Panc1 (cell line): Measurements from ENCODE around the gene LVRN. TPM values are rescaled to one million over a fixed set of nuclear protein-coding genes. Genes with fewer than 3 reads are reported as not detected.

Experiments used
- ATAC-seq: fragments of 200-7000 bp; cut with Tn5 transposase; 2 replicates; pipeline ENCODE4 v1.9.1; 2020; ENCODE audit warnings: mild to moderate bottlenecking, moderate library complexity
- BruUV-seq: library from RNA; stranded (reverse); fragments of 400-500 nt; replicated peaks from 2 replicates; lab custom pipeline; 2021; lab: Mats Ljungman, UMichigan
- CTCF ChIA-PET: fragments of 300-600 bp; sonication (Branson Sonifier 250); formaldehyde crosslinking; loops from one replicate; lab custom pipeline; 2022; ENCODE audit warnings: antibody characterized with exemption; lab: Charles Lee
- POLR2A ChIA-PET: fragments of 300-600 bp; sonication (Branson Sonifier 250); formaldehyde crosslinking; loops from one replicate; lab custom pipeline; 2022; ENCODE audit warnings: antibody characterized with exemption; lab: Charles Lee
- DNase-seq: peaks from one replicate; pipeline ENCODE4 v3.0.0-alpha.2; 2010; ENCODE audit warnings: low read depth, low spot score
- H3K27ac ChIP-seq: 2 replicates; pipeline ENCODE4 v1.5.1; 2011; ENCODE audit warnings: mild to moderate bottlenecking, low read length, inconsistent platforms
- H3K27me3 ChIP-seq: fragments of 200-500 bp; sonication (Bioruptor generic); 2 replicates; pipeline ENCODE4 v1.6.0; 2014; ENCODE audit warnings: low read length, inconsistent platforms; ENCODE audit not compliant: control insufficient read depth, insufficient read depth
- H3K36me3 ChIP-seq: fragments of 200-500 bp; sonication (Bioruptor generic); 2 replicates; pipeline ENCODE4 v1.5.1; 2014; ENCODE audit warnings: inconsistent platforms, mild to moderate bottlenecking, low read length, moderate library complexity; ENCODE audit not compliant: control insufficient read depth, insufficient read depth
- H3K4me1 ChIP-seq: 2 replicates; pipeline ENCODE4 v1.5.1; 2011; ENCODE audit warnings: inconsistent platforms, mild to moderate bottlenecking, low read length, moderate library complexity; ENCODE audit not compliant: control insufficient read depth, insufficient read depth
- H3K4me3 ChIP-seq, 2 experiments: 2 replicates each; pipeline ENCODE4 v1.5.1; 2011 to 2012; ENCODE audit warnings: low read depth in 2 of 2, low read length in 2 of 2, mild to moderate bottlenecking in 2 of 2, inconsistent platforms in 1 of 2, moderate library complexity in 1 of 2
- H3K9me3 ChIP-seq: fragments of 200-500 bp; sonication (Bioruptor generic); 2 replicates; pipeline ENCODE4 v1.5.1; 2014; ENCODE audit warnings: low read depth, mild to moderate bottlenecking, inconsistent platforms, low read length, moderate library complexity; ENCODE audit not compliant: control insufficient read depth, insufficient read depth
- CTCF ChIP-seq: fragments of 450-650 bp; IDR thresholded peaks from 2 replicates; pipeline ENCODE4 v1.5.1; 2017; ENCODE audit warnings: mild to moderate bottlenecking
- POLR2AphosphoS5 ChIP-seq: IDR thresholded peaks from 2 replicates; pipeline ENCODE4 v1.6.1; 2012; ENCODE audit warnings: mild to moderate bottlenecking, low read depth, low read length, moderate library complexity
- REST ChIP-seq, 2 experiments: IDR thresholded peaks; 2 replicates each; pipeline ENCODE4 v1.6.1; 2011 to 2012; ENCODE audit warnings: low read depth in 2 of 2, control low read depth in 1 of 2, low read length in 1 of 2, mild to moderate bottlenecking in 1 of 2, moderate library complexity in 1 of 2; ENCODE audit not compliant: insufficient read depth in 1 of 2
- SIN3A ChIP-seq: IDR thresholded peaks from 2 replicates; pipeline ENCODE4 v1.6.1; 2012; ENCODE audit warnings: low read depth, mild to moderate bottlenecking, low read length, moderate library complexity, borderline replicate concordance; ENCODE audit not compliant: insufficient read depth
- TCF7L2 ChIP-seq: IDR thresholded peaks from 2 replicates; pipeline ENCODE4 v1.6.1; 2011; ENCODE audit warnings: mild to moderate bottlenecking, low read depth, low read length, inconsistent platforms
- in situ Hi-C: cut with HindIII; loops from 2 replicates; pipeline ENCODE4 v1.10.0; 2016; ENCODE audit warnings: low sequenced_read_pairs, low pct_unique_long_range_greater_than_20kb
- intact Hi-C: fragments of 100-400 bp; cut with micrococcal nuclease; formaldehyde crosslinking; loops from one replicate; pipeline ENCODE4 v1.10.0; 2022; ENCODE audit not compliant: unreplicated experiment
- total RNA-seq: library from RNA; stranded (reverse); gene quantifications from one replicate; pipeline ENCODE4 v1.2.1, GENCODE V29; 2021; ENCODE audit not compliant: unreplicated experiment

Gene LVRN
- total RNA-seq, 1 experiment from 2014 or later = 0.08 TPM

- TF ChIP-seq REST (IDR thresholded peaks at IDR 0.05; ENCODE audit: insufficient read depth in 1 of 2, low read depth in 2 of 2, low read length in 1 of 2) = no peak
Observed at GRCh38 chr5:115952588-115952987, 9.7 kb upstream of the LVRN start.

GRCh38 chr5:115954144-115954543 is 8.1 kb upstream of the LVRN start:
- H3K27me3 ChIP-seq = no peaks in the 10 kb centered on the region
- TF ChIP-seq POLR2AphosphoS5 = no peak
- TF ChIP-seq TCF7L2 = no peak
- TF ChIP-seq CTCF = no peak
- no peak for TF ChIP-seq REST (IDR thresholded peaks at IDR 0.05; ENCODE audit: insufficient read depth in 1 of 2, low read depth in 2 of 2, low read length in 1 of 2)
- no peak for TF ChIP-seq SIN3A
- POLR2A ChIA-PET = no interaction called here
- DNase-seq (no peak), ATAC-seq (no peak)
- intact Hi-C loops (no loop called here), in situ Hi-C loops (no loop called here)
- no peak overlapping the region for H3K27ac ChIP-seq
- no TSS peak for BruUV-seq
- H3K9me3 ChIP-seq = no peaks in the 10 kb centered on the region
- H3K4me3 ChIP-seq = no peak overlapping the region
- CTCF ChIA-PET = no interaction called here
- no peaks in the 10 kb centered on the region for H3K4me1 ChIP-seq
- H3K36me3 ChIP-seq = no peaks in the 10 kb centered on the region

More at GRCh38 chr5:115952588-115952987, 9.7 kb upstream of the LVRN start:
- Histone ChIP-seq H3K4me1 (no peaks in the 10 kb centered on the region), H3K36me3 (no peaks in the 10 kb centered on the region), H3K27ac (no peak overlapping the region), H3K9me3 (no peaks in the 10 kb centered on the region), H3K4me3 (no peak overlapping the region), H3K27me3 (no peaks in the 10 kb centered on the region)
- DNase-seq (no peak), ATAC-seq (no peak)
- POLR2A ChIA-PET = no interaction called here
- in situ Hi-C loops = no loop called here
- intact Hi-C loops = no loop called here
- BruUV-seq = no TSS peak
- CTCF ChIA-PET = no interaction called here
